ENCODE results near the gene PDGFB.

- no peak for TF ChIP-seq CTCF (IDR thresholded peaks at IDR 0.05)
- TF ChIP-seq POLR2A (IDR thresholded peaks at IDR 0.05) = no peak
- no peak for TF ChIP-seq EP300 (IDR thresholded peaks at IDR 0.05; ENCODE audit: low read depth)
- no peak for TF ChIP-seq POLR2AphosphoS5 (IDR thresholded peaks at IDR 0.05)
These were observed 40.2 kb upstream of the PDGFB start for GRCh38 chr22:39284983-39285382.

Data from transverse colon (tissue), 4 donors.